Head of caudate nucleus (tissue), 42 donors: ENCODE results near the gene WDR93.
A peak's percentile ranks its signal among the peaks of the same experiment; 100 is the strongest.

Experiments
- DNase-seq, 42 donors: peaks; one replicate each; pipeline versions ENCODE4 v3.0.0 to v3.0.0-alpha.2; 2020 to 2021; ENCODE audit warnings: mixed read lengths in 7 of 42
- intact Hi-C: fragments of 100-400 bp; cut with DNase I; formaldehyde crosslinking; loops from one replicate; pipeline ENCODE4 v1.15.0; 2022

The WDR93 gene

DNA sequence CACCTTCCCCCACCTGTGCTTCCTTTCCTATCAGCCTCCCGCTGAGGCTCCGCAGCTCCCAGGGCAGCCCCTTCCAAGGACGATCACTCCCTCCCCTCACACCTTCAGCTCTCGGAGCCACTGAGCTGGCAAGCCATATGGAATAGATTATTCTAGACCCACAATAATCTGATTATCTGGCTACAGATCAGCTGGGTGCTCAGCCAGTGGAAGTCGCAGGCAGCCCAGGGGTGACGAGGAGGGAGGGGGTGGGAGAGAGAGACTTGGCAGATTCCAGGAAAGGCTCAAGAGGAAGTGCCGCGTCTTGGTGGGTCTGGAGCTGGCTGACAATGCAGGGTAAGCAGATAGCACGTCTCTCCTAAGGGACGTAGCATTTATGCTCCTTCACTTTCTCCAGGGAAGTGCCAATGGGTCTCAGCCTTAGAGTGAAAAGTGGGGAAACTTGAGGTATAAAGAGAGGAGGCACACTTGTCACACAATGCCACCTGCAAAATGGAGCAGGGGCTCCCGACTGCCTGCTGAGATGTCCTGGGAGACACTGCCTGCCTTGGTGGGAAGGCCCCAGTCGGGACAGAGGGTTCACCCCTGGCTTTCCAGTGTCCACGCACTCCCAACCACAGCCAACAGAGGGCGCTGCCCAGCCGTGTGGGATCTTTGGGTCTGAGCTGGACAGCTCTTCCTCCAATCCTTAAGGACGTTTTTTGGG is 69.8 kb downstream of the WDR93 start:
- intact Hi-C loops, result loop anchor here (5.0 kb wide), 1 partner anchor 117 kb away; no protein-coding TSS in a partner anchor
- DNase-seq, result peak; percentile 26 to 93 (median 81)

DNA sequence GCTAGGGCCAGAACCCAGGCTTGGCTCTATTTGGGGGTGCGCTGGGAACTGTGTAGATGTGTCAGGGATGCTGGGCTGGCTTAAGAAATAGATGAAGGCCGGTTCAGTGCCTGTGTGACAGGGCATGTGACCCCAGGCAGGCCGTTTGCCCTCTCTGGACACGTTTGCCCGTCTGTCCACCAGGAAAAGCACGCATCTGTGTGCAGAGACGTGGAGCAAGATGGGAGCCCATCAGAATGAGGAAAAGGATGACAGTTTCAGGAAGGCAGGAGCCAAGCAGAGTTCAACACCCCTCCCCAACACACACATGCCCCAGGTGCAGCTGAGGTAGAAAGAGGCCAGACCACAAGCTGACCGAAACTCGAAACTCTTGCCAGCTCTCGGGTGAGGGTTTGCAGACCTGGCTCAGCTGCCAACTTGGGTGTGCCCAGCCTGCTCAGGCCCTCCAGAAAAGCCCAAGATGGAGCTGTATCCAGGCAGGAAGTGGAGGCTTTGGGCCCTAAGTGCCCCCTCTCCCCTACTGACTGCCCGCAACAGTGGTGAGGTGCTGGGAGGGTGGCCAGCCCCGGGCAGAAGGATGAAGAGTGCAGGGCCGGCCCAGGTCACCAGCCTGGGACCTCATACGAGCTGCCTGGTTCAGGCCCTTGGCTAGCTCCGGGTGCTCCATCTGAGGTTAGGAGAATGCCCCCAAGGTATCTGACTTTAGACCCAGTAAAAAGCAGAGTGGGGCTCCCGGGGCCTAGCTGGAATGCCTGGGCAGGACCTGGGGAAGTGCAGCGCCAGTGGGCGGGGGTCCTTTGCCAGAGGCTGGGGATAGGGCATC is 70.6 kb downstream of the WDR93 start:
- intact Hi-C loops, result loop anchor here (5.0 kb wide), 1 partner anchor 116 kb away; no protein-coding TSS in a partner anchor
- no peak for DNase-seq

DNA sequence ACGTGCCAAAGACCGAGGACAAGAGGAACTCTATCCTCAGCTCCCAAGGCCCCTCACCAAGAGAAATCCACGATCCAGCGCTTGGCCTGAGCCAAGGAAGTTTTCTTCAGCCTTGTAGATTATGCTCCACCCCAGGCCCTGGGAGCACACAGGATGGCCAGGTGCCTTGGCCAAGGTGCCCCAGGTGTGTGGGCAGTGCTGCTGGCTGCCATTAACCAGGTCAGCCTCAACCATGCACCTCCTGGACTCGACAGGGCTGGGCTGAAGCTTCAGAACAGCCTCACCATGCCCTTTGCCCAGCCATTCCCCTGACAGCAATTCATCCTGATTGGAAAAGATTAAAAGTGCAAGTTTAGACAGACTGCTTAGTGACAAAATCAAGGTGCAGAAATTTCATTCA is 71.3 kb downstream of the WDR93 start:
- DNase-seq, result no peak

DNA sequence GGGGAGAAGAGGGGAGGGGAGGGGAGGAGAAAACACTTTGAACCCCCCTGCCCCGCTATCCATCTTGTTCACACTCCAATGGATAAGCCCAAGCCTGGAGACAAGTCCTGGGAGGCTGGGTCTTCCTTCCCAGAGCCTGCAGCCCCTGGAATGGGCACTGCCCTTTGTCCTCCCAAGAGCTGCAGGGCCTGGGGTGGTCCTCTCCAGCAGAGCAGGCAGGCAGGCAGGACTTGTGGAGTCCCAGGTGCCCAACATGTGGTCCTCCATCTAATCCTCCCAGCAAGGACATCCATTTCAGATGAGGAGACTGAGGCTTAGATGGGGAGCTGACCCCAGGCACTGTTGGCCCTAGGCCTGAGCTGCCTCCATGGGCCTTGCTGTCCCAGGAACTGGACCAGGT is 75.1 kb downstream of the WDR93 start:
- no peak for DNase-seq
- intact Hi-C loops, result no loop called here

More for the DNA sequence above, 71.3 kb downstream of the WDR93 start:
- intact Hi-C loops, result loop anchor here (5.0 kb wide), 1 partner anchor 115 kb away; no protein-coding TSS in a partner anchor

DNA sequence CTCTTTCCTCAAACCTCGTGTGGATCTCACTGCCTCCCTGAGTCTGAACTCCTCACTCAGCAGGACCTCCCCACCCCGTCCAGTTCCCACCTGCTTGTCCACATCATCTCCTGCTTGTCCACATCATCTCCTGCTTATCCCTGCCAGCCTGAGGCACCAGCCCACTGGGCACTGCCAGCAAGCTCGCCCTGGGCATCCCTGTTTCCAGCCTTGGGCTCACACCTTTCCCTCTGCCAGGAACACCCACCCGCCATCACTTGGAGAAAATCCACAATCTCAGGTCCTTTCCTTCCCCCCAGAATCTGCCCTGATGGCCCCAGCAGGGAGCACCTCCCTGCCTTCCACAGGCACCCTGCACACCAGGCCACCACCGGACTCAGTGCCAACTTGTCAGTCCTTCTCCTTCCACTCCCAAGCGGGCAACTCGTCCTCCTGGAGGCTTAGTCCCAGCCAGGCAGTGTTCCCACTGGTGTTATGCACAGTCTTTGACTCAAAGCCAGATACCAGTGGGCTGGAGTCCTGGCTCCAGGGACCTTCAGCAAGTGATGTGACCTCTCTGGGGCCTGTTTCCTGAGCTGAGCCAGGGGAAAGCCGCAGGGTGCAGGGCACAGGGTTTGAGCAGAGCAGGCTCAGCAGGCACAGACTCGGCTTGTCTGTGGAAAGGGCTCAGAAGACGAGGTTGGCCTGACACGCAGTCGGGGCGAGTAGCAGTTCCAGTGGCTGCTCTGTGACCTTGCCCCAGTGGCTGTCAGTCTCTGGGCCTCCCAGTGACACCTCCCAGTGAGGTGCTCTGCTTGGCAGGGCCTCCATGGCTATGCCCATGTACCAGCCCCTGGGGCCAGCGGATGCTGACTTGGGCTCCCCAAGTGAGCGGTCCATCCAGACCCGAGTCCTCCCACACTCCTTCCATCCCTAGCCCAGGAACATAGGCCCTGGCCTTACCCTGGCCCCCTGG is 76.0 kb downstream of the WDR93 start:
- intact Hi-C loops, result no loop called here
- peak in 1 of 42 donors; percentile 21 for DNase-seq

DNA sequence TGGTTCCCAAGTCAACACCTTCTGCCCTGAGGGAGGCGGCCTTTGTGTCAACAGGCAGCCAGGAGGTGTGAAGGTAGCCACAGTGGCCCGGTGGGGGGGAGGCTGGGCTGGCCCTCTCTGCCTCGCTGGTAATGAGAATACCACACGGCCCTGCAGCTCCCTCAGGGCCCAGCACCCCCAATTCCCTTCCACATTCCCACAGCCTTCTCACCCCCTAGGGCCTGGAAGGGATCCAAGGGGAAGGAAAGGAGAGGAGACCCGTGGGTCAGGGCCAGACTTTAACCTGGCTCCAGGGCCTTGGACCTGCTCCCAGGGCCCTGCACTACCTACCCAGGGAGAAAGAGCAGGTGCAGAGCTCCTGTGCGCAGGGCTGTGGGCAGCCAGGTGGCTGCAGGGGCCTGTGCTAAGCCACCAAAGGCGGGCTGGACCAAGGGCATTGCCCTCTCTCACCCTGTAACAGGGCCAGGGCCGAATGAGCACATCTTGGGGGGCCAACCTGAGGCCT is 76.9 kb downstream of the WDR93 start:
- intact Hi-C loops, result no loop called here
- no peak for DNase-seq

DNA sequence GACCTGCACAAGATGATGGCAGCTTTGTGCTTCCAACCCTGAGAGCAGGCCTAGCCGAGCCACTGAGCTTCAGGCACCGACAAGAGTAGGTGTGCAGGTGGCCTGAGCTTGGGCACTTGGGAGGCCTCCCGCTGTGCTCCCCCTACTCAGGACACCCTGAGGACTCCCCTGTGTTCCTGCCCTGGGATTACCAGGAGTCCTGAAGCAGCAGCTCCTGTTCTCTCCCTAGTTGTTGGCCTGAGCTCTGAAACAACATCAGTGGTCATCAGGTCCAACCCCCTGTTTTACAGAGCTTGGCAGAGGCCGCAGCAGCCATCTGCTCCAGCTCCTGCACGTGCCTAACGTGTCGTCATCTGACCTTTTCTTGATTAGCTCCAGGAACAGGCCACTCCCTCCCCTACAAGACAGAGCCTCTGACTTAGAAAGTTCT is 77.5 kb downstream of the WDR93 start:
- DNase-seq, result no peak
- intact Hi-C loops, result no loop called here

DNA sequence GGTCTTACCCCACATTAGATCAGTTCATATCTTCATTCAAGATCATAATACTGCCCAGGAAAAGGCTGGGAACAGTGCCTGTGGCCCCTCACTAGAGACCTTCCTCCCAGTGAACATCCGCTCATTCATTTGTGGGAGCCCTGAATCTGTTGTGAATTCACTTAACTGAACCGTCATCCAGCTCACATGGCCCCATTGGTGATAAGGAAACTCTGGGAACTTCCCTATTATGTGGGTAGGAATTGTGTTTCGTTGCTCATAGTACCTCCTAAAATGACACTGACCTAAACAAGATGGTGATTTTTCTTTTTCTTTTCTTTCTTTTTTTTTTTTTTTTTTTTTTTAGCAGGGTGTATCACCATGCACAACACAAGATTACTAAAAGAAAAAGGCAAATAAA is 78.8 kb downstream of the WDR93 start:
- intact Hi-C loops, result no loop called here
- DNase-seq, result no peak

DNA sequence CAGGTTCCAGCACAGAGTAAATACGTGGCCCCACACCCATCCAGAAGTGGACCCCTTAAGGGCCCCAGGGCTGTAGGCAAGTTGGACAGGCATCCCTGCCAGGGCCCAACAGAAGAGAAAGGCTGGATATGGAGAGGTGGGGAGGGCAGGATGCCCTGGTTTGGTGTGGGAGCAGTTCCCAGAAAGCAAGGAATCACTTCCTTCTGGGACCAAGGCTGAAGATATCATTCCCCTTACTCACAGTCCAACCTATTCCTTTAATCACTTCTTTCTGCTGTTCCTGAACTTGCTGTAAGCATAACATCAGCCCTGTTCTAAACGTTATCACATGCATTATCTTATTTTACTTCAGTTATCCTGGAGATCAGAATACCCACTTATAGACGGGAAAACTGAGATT is 79.4 kb downstream of the WDR93 start:
- intact Hi-C loops, result no loop called here
- no peak for DNase-seq

DNA sequence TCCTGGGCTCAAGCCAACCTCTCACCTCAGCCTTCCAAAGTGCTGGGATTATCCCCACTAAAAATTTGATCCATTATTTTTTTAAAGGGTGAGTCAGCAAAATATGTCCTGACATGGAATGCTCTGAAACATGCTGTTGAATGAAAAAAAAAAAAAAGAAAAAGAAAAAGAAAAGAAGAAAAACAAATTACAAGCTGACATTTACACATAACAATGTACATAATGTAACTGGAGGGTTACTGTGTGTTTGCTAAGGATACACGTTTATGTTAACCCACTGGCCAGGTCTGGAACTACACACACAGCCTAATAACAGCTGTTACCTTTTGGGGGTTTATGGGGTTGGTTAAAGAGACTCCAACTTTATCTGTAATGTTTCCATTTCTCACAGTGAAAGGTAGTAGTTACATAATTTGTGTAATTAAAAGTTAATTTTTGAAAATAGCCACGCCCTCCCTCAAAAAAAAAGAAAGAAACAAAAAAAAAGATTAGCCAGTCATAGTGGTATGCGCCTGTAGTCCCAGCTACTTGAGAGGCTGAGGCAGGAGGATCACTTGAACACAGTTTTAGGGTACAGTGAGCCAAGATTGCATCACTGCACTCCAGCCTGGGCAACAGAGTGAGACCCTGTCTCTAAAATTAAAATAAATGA is 82.4 kb downstream of the WDR93 start:
- intact Hi-C loops, result no loop called here

DNA sequence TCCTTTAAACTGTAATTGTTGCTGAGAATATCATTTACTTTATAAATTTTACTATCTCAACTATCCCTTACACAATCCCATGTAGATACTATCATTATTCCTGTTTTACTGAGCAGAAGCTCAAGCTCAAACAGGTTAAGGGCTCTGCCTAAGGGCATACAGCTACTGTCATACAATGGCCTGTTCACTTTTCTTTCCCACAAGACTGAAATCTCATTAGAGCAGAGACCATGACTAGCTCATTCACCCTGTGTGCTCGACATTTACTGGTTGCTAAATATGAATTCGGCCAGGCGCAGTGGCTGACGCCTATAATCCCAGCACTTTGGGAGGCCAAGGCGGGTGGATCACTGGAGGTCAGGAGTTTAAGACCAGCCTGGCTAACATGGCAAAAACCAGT is 83.9 kb downstream of the WDR93 start:
- no peak for DNase-seq
- intact Hi-C loops, result no loop called here

More for the DNA sequence above, 82.4 kb downstream of the WDR93 start:
- DNase-seq, result no peak

DNA sequence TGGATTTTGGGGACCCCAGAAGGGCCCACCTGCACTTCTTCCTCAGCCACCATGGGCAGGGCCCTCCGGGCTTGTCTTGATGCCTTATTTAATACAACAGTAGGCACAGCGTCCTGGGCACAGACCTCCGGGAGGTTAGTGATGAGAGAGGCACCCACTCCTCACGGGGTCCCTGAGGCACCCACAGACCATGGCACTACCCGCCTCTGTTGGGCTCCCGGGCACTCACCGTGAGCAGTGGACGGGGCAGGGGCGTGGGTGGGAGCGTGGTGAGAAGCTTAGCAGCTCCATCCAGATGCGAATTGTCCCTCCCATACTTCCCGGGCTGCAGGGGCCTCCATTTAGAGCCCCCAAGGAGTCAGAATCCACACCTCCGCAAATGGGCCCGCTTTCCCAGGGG is 85.2 kb downstream of the WDR93 start:
- intact Hi-C loops, result no loop called here
- no peak for DNase-seq

DNA sequence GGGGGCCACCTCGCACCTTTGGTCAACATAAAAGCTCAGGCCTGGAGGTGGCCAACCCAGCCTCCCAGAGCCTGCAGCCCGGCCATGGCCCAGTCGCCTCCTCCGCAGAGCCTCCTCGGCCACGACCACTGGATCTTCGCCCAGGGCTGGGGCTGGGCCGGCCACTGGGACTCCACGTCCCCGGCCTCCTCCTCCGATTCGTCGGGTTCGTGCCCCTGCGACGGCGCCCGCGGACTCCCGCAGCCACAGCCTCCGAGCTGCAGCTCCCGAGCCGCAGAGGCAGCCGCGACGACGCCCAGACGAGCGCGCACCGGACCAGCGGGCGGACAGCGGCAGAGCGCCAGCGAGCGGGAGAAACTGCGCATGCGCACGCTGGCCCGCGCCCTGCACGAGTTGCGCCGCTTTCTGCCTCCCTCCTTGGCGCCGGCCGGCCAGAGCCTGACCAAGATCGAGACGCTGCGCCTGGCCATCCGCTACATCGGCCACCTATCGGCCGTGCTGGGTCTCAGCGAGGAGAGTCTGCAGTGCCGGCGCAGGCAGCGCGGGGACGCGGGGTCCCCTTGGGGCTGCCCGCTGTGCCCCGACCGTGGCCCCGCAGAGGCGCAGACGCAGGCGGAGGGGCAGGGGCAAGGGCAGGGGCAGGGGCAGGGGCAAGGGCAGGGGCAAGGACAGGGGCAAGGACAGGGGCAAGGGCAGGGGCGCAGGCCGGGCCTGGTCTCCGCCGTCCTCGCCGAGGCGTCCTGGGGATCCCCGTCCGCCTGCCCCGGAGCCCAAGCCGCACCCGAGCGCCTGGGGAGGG is 85.9 kb downstream of the WDR93 start, which contains the start of gene MESP2:
MESP2 (plus strand) TSS at position 59 of the 799 bp plus-strand sequence; CDS start at position 85, 26 bp downstream.
- intact Hi-C loops, result no loop called here
- DNase-seq, result peak; percentile 15 to 89 (median 78)

DNA sequence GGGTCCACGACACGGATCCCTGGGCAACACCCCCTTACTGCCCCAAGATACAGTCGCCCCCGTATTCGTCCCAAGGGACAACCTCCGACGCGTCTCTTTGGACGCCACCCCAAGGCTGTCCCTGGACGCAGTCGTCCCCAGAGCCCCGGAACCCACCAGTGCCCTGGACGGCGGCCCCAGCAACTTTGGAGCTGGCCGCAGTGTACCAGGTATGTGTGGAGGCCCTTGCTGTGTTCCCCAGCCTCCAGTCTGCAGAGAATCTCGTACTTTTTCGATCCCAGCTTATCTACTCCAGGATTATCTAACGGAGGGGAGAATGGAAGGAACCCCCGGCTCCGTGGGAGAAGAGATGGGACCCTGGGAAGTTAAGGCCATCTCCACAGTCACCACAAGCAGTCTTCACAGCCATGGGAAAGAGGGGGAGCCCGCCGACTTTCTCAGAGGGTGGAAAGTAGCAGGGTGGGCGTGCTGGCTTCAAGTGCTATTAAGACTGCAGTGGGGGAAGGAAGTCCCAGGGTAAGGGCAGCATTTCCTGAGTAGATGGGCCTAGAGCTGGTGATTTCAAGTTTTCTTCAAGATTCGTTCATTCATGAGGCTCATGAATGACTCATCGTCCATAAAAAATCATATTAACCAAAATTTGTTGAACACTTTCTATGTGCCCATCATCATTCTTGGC is 86.6 kb downstream of the WDR93 start:
- intact Hi-C loops, result no loop called here

DNA sequence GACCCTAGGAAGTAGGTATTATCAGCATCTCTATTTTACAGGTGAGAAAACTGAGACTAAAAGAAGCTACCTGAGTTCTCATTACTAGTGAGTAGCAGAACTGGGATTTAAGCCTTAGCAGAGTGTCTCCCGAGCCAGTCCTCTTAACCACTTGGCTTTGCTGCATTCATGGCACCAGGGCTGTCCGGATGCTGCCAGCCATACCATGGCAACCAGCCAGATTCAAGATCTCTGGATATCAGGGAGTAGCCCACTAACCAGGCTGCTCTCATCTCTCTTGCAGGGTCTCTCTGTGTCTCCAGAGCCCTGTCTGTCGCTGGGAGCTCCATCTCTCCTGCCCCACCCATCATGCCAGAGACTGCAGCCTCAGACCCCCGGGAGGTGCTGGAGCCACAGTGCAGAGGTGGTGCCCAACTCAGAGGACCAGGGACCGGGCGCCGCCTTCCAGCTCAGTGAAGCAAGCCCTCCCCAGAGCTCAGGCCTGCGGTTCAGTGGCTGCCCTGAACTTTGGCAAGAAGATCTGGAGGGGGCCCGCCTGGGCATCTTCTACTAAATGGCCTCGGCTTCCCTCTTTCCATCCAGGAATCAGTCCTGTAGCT is 87.3 kb downstream of the WDR93 start:
- intact Hi-C loops, result no loop called here
- DNase-seq, result peak in 6 of 42 donors; percentile 13 to 52 (median 27)

More for the DNA sequence above, 86.6 kb downstream of the WDR93 start:
- no peak for DNase-seq

DNA sequence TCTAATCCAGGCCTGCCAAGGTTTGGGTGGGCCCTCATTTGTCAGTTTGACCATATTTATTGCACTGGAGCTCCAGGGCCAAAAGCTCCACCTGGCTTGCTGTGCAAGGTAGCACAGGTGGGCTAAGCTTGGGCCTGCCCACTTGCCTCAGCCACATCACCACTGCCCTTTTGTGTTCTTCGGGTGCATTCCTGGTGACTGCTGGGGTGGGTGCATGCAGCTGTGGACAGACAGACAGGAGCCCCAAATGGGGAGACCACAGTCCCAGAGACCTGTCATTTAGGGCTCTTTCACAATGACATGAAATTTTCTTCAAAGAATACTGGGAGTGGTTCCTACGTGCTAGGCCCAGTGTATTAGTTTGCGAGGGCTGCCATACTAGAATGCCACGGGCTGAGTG is 88.2 kb downstream of the WDR93 start:
- intact Hi-C loops, result no loop called here

DNA sequence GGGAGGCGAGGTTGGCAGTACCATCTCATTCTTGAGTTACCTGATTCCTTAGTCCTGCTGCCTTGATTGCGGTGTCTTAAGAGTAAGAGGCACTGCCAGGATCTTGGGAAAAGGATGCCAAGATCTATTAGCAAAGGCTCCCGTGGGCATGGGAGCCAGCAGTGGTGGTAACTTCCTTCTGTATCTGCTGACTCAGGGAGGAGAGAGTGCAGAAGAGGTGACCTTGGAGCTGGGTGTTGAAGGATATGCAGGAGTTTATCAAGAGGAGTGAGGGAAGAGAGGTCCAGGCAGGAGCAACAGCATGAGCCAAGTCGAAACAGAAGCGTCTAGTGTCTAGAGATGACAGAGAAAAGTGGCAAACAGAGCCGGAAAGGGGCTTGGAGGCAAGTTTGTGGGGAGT is 90.0 kb downstream of the WDR93 start:
- intact Hi-C loops, result no loop called here

More for the DNA sequence above, 88.2 kb downstream of the WDR93 start:
- DNase-seq, result no peak

More for the DNA sequence above, 90.0 kb downstream of the WDR93 start:
- DNase-seq, result no peak
